Activated naive CD4-positive, alpha-beta T cell treated with anti-CD3 and anti-CD28 coated beads, Interleukin-2, amount 10 ng/mL, durations not matched to agents 7 days and 5 days (primary cell): ENCODE measurements around the gene REV3L.
A peak's percentile ranks its signal among the peaks of the same experiment; 100 is the strongest.
"Not testable (repeated sequence)": the region's sequence is repeated elsewhere in the genome, so short reads cannot be mapped to it uniquely, and the experiment has no call there.

Source experiments
- CTCF ChIA-PET: fragments of 350-600 bp; sonication (Branson Sonifier 250); formaldehyde crosslinking; loops from one replicate; lab custom pipeline; 2021; ENCODE audit warnings: antibody characterized with exemption; lab: Charles Lee
- DNase-seq: peaks from one replicate; pipeline ENCODE4 v3.0.0-alpha.2; 2020
- H3K27ac Mint-ChIP-seq: one replicate; pipeline ENCODE4 v1.8.0; 2021; ENCODE audit warnings: mild to moderate bottlenecking, moderate library complexity, mixed read lengths
- H3K27me3 Mint-ChIP-seq: one replicate; pipeline ENCODE4 v1.8.0; 2021; ENCODE audit warnings: mild to moderate bottlenecking, mixed read lengths
- H3K36me3 Mint-ChIP-seq: one replicate; pipeline ENCODE4 v1.8.0; 2021; ENCODE audit warnings: mixed read lengths
- H3K4me1 Mint-ChIP-seq: one replicate; pipeline ENCODE4 v1.8.0; 2021; ENCODE audit warnings: mixed read lengths
- H3K4me3 Mint-ChIP-seq: one replicate; pipeline ENCODE4 v1.8.0; 2021; ENCODE audit warnings: mild to moderate bottlenecking, moderate library complexity, mixed read lengths
- H3K9me3 Mint-ChIP-seq: one replicate; pipeline ENCODE4 v1.8.0; 2021; ENCODE audit warnings: mixed read lengths

REV3L gene

DNA sequence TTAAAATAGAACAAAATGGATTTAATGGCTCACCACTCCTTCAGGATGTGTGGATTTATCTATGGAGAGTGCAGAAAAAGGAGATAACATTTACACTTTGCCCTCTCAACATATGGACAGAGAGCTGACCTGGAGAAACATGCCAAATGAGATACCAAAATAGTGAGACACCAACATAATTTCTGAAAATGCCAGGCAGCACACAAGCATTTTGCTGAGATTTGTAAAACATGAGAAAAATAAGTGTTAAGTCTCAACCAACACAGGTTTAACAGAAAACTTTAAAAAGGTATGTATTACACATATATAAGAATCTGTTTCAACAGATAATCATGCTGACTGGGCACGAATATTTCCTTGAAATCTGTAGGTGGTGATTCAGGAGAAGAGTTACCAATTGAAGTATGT is 145.2 kb downstream of the REV3L start:
- Mint-ChIP-seq H3K4me3 (no peak overlapping the region), H3K36me3 (peaks cover 16% of the 10 kb centered on the region), H3K9me3 (no peaks in the 10 kb centered on the region), H3K27me3 (no peaks in the 10 kb centered on the region), H3K4me1 (peaks cover 9% of the 10 kb centered on the region), H3K27ac (no peak overlapping the region)
- CTCF ChIA-PET = no interaction called here
- DNase-seq = no peak

DNA sequence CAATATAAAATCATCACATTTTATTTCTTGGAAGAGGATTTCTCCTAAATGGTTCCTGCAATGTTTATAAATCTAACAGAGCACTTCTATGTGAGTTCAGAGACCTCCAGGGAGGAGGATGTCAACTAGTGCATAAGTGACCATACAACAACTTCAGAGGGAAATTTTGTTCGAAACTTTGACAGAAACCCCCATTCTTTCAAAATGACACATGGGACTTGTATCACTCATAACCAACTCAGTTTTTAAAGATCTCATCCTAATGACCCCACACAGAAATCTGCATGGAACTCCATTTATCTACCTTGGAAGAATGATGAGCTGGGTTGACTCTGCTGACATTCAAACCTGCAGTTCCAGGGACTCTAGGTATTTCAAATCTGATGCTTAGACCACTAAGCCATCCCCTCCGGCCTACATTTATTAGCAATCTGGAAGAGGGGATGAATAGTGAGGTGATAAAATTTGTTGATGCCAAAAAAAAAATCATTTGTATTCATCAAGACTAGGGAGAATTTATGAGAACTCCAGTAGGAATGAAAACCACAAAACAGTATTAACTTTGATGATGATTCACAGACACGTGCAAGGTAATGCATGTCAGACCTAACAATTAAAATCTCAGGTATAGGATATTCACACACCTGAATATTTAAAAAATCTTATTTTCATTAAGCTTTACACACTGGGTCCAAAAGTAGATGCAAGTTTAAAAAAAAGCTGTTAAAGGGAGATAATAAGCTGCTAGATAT is 153.0 kb downstream of the REV3L start:
- Mint-ChIP-seq H3K36me3 (peaks cover 37% of the 10 kb centered on the region), H3K27ac (no peak overlapping the region), H3K4me1 (no peaks in the 10 kb centered on the region), H3K27me3 (no peaks in the 10 kb centered on the region), H3K4me3 (no peak overlapping the region), H3K9me3 (no peaks in the 10 kb centered on the region)
- DNase-seq = no peak
- CTCF ChIA-PET = no interaction called here

DNA sequence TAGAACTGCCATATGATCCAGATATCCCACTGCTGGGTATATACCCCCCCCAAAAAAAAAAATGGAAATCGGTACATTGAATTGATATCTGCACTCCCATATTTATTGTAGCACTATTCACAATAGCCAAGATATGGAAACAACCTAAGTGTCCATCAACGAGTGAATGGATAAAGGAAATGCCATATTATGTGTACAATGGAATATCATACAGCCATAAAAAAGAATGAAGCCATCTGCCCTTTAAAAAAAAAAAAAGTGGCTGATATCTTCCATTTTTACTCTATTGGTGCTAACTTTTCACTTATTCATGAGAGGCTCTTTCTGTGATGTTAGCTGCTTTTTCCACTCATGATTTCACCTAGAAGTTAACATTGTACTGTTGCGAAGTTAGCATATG is 156.5 kb downstream of the REV3L start:
- Mint-ChIP-seq H3K4me3 (no peak overlapping the region), H3K4me1 (no peaks in the 10 kb centered on the region), H3K36me3 (peaks cover 40% of the 10 kb centered on the region), H3K27me3 (no peaks in the 10 kb centered on the region), H3K27ac (no peak overlapping the region), H3K9me3 (no peaks in the 10 kb centered on the region)
- DNase-seq = no peak
- CTCF ChIA-PET = interaction anchor here (0.6 kb wide), 1 partner anchor 84 kb away, joined by 3 read pairs; no protein-coding TSS in a partner anchor

DNA sequence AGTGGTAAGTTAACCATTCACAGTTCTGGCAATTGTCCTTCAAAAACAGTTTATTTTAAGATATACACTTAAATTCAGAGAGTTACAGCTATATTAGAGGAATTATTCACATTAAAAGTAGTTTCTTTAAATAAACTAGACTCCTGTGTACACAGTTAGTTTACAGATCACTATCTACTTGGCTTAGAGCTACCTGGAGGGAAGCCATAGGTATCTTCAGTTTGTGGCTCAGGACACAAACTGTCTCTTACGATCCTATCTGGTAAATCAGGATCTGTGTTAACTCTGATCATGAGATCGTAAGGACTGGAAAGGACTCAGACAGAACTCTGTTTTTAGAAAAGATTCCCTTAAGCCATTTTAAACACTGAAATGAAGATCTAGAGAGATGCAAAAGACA is 160.9 kb downstream of the REV3L start:
- no peaks in the 10 kb centered on the region for H3K9me3 Mint-ChIP-seq
- CTCF ChIA-PET = no interaction called here
- peaks cover 33% of the 10 kb centered on the region for H3K36me3 Mint-ChIP-seq
- no peaks in the 10 kb centered on the region for H3K4me1 Mint-ChIP-seq
- no peak for DNase-seq
- H3K27ac Mint-ChIP-seq = no peak overlapping the region
- no peaks in the 10 kb centered on the region for H3K27me3 Mint-ChIP-seq
- no peak overlapping the region for H3K4me3 Mint-ChIP-seq

DNA sequence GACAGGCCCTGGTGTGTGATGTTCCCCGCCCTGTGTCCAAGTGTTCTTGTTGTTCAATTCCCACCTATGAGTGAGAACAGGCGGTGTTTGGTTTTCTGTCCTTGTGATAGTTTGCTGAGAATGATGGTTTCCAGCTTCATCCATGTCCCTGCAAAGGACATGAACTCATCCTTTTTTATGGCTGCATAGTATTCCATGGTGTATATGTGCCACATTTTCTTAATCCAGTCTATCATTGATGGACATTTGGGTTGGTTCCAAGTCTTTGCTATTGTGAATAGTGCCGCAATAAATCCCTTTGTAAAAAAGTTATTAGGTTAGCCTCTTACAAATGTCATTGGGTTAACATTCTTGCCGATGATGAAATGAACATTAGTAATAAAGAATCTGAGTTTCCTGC is 175.1 kb downstream of the REV3L start:
- H3K36me3 Mint-ChIP-seq = peaks cover 45% of the 10 kb centered on the region

DNA sequence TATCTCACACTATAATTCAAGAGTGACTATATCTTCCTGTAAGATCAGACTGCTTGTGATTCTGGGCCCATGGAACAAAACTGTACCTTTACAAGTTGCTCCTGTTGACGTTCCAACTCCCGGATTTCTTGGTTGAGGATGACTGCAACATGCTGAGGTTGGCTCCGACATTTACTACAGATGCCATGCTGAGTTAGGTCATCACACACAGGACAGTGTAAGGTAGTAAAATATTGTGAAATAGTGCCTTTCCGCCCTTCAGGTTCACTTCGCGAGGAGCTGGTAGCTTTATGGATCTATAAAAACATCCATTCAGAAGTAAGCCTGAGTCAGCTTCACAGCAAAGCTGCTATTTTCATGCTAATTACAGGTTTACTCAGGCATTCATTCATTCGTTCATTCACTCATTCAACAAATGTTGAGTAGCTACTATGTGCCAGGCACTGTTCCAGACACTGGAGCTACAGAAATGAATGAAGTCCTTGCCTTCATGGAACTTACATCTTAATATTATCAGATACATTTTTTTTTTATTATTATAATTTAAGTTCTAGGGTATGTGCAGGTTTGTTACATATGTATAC is 175.7 kb downstream of the REV3L start:
- Mint-ChIP-seq H3K27ac (no peak overlapping the region), H3K27me3 (no peaks in the 10 kb centered on the region), H3K4me3 (no peak overlapping the region), H3K4me1 (peaks cover 5% of the 10 kb centered on the region), H3K9me3 (peaks cover 2% of the 10 kb centered on the region), H3K36me3 (peaks cover 41% of the 10 kb centered on the region)
- no peak for DNase-seq
- CTCF ChIA-PET = no interaction called here

More for the DNA sequence above, 175.1 kb downstream of the REV3L start:
- CTCF ChIA-PET, H3K4me3 Mint-ChIP-seq, H3K27ac Mint-ChIP-seq, H3K4me1 Mint-ChIP-seq, H3K9me3 Mint-ChIP-seq, H3K27me3 Mint-ChIP-seq, DNase-seq: not testable (repeated sequence)

DNA sequence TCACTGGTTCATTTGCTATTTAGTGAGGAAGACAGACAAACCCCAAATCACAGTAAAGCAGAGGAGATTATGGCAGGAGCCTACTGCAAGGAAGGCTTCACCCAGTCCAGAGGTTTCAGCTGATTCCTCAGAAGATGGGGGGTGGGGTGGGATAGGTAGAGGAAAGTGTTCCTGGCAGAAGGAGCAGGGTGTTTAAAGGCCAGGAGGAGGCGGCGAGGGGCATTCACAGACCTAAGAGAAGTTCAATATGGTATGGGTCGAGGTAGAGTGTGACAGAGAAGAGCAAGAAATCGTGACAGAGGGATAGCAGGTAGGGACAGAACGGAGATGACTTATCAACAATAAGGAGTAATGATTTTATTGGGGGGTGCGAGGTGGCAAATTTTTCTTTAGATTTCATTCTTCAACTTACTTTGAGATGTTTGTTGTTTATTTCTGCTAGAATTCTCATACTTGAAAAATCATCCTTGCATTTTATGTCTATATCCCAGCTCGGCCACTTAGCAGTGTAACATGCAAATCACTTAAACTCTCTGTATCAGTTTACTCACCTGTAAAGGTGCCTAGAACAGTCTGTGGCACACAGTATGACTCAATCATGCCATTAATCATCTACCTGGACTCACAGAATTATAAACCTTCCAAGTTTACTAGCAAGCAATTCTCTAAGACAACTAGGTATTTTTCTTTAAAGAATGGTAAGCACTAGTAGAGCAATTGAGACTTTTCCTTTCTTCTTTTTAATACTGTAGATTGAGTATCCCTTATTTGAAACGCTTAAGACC is 176.7 kb downstream of the REV3L start:
- Mint-ChIP-seq H3K27me3 (no peaks in the 10 kb centered on the region), H3K36me3 (peaks cover 46% of the 10 kb centered on the region), H3K4me3 (no peak overlapping the region), H3K27ac (no peak overlapping the region), H3K4me1 (peaks cover 15% of the 10 kb centered on the region), H3K9me3 (peaks cover 2% of the 10 kb centered on the region)
- DNase-seq = no peak
- CTCF ChIA-PET = no interaction called here

DNA sequence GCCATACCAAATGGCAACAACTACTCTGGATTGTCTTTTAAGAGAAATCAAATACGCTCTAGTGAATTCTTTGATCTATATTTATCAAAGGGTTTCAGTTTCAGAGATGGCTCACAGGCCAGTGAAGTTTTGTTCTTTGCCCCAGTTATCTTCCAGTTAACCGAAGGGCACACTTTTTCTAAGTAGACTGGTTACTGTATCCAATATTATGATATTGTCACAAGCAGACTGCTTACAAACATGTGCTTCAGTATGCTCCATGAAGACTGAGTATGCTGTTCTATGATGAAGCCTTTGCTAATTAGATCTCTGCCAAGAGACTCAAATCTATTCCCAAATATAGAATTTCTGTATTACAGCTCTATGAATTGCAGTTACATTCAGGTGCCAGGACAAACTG is 181.1 kb downstream of the REV3L start:
- H3K36me3 Mint-ChIP-seq = peaks cover 39% of the 10 kb centered on the region
- H3K27ac Mint-ChIP-seq = peak overlapping the region; percentile 37

DNA sequence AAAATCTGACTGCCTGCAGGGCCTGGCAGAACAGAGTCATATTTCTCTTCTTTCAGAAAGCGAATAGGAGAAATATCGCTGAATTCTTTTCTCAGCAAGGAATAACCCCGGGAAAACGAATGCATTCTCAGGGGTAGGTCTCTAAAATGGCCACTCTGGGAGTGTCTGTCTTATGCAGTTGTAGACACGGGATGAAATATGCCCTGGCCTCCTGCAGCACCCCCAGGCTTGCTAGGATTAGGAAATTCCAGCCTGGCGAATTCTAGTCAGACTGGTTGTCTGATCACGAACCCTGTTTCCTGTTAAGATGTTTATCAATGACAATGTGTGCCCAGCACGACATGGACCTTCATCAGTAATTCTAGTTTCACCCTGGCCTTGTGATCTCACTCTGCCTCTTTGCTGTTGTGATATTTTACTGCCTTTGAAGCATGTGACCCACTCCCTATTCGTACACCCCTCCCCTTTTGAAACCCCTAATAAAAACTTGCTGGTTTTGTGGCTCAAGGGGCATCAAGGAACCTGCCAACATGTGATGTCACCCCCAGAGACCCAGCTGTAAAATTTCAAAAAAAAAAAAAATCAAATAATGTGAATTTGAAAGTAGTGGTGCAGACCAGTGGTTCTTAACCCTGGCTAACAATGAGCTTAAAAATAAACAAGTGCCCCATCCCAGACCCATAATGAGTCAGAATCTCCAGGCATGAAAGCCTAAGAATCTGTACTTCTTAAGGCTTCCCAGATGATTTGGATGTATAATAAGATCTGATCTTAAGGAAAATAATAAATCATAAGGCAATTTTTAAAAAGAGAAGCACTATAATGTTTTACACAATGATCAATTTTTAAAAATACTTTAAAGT is 181.8 kb downstream of the REV3L start:
- H3K4me3 Mint-ChIP-seq, DNase-seq, CTCF ChIA-PET, H3K27me3 Mint-ChIP-seq, H3K9me3 Mint-ChIP-seq: not testable (repeated sequence)
- H3K27ac Mint-ChIP-seq = peak overlapping the region; percentile 37
- H3K4me1 Mint-ChIP-seq = peaks cover 21% of the 10 kb centered on the region
- H3K36me3 Mint-ChIP-seq = peaks cover 37% of the 10 kb centered on the region

More for the DNA sequence above, 181.1 kb downstream of the REV3L start:
- DNase-seq = no peak
- Mint-ChIP-seq H3K9me3 (peaks cover 3% of the 10 kb centered on the region), H3K4me1 (peaks cover 21% of the 10 kb centered on the region), H3K4me3 (no peak overlapping the region), H3K27me3 (no peaks in the 10 kb centered on the region)
- CTCF ChIA-PET = no interaction called here

DNA sequence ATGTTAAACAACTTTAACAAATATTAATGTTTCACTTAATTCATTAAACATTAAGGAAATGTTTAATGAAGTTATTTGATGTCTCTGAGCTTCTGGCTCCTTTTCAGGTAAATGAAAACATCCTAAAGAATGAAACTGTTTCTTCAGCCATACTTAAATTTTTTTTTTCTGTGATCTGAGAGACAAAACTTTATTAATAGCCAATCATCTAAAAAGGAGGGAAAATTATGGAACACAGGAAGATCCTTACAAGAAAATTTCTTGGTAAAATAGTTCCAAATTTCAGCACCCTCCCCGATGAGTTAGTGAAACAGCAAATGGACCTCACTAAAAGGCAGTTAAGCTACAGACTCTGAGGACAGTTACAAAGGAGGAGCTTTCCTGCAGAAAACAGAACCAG is 185.2 kb downstream of the REV3L start:
- H3K36me3 Mint-ChIP-seq = peaks cover 29% of the 10 kb centered on the region
- no peak overlapping the region for H3K4me3 Mint-ChIP-seq
- no peaks in the 10 kb centered on the region for H3K27me3 Mint-ChIP-seq
- CTCF ChIA-PET = no interaction called here
- H3K27ac Mint-ChIP-seq = no peak overlapping the region
- H3K9me3 Mint-ChIP-seq = peaks cover 3% of the 10 kb centered on the region
- no peak for DNase-seq
- H3K4me1 Mint-ChIP-seq = peaks cover 30% of the 10 kb centered on the region

DNA sequence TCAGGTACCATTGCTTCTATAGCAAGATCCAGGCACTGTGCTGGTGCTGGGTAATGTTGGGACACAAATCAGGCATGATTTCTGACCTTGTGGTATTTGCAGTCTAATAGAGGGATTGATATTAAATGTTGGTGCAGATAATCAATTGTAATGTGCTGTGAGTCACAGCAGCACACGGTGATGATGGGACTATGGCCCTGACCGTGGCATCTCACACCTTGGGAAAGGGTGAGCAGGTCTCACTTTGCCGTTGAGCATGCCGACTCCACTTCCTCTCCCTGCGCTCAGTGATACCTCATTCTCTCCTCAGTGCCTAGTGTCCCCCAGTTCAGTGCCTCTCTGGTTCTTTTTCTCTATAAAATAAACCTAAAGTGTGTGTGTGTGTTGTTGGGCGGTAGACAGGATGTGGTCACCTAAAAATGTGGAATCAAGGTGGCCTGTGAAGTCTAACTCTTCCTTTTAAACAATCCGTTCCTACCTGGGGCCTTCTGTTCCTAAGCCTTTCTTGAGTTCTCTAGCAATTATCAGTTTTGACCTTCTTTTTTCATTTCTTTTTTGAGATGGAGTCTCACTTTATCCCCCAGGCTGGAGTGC is 188.5 kb downstream of the REV3L start:
- peak overlapping the region; percentile 7 for H3K27ac Mint-ChIP-seq
- no peak overlapping the region for H3K4me3 Mint-ChIP-seq
- no peaks in the 10 kb centered on the region for H3K9me3 Mint-ChIP-seq
- peaks cover 13% of the 10 kb centered on the region for H3K36me3 Mint-ChIP-seq
- no peak for DNase-seq
- no peaks in the 10 kb centered on the region for H3K27me3 Mint-ChIP-seq
- peaks cover 19% of the 10 kb centered on the region for H3K4me1 Mint-ChIP-seq
- CTCF ChIA-PET = no interaction called here

DNA sequence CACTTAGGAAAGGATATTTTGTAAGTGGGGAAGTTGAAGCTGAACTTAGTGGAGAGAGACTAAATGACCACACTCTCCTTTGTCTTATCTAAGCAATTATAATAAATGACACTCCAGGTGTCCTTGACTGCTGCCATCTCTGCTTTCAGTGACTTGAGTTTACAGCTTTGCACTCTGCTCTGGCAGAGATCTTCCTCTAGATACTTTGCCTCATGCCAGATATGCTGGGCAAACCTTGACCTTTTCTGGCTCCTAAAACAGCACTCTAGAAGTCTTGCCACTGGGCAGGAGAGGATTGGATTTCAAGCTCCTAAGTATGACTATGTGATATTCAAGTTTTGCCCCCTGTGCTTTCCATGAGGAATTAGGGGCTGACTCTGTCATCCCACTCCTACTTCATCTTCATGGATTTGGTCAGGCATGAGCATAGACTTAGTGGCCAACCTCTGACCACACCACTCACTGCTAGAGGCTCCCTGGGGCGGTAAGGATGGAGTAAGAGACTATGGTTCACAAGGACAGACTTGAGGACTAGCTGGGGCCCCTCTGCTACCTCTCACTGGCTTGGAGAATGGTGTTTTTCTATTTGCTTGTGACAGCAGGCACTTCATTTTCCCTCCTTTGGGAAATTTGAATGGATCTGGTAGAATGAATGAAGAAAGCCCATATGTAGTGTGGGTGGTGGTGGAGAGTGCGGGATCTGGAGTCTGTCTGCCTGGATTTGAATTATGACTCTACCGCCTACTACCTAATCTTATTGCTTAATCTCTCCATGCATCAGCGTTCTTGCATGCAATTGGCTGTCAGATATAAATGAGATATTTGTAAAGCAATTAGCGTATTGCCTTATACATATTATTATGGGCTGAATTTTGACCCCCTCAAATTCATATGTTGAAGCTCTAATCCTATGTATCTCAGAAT is 191.4 kb downstream of the REV3L start:
- no peak for DNase-seq
- Mint-ChIP-seq H3K36me3 (peaks cover 3% of the 10 kb centered on the region), H3K27ac (no peak overlapping the region), H3K4me1 (peaks cover 23% of the 10 kb centered on the region), H3K4me3 (no peak overlapping the region), H3K9me3 (no peaks in the 10 kb centered on the region), H3K27me3 (no peaks in the 10 kb centered on the region)
- CTCF ChIA-PET = no interaction called here
